IMR-90 (cell line): Measurements from ENCODE around the gene PEX14. TPM values are rescaled to one million over a fixed set of nuclear protein-coding genes. Genes with fewer than 3 reads are reported as not detected.

ENCODE experiments used
- ATAC-seq: fragments of 200-7000 bp; cut with Tn5 transposase; 2 replicates; pipeline ENCODE4 v1.9.1; 2020; ENCODE audit warnings: low read depth, mild to moderate bottlenecking, moderate library complexity
- BruUV-seq: library from RNA; stranded (reverse); fragments of 400-500 nt; replicated peaks from 2 replicates; lab custom pipeline; 2021; lab: Mats Ljungman, UMichigan
- CTCF ChIA-PET: fragments of 300-600 bp; formaldehyde crosslinking; extraction: SDS; loops from one replicate; lab custom pipeline; 2021; ENCODE audit warnings: antibody characterized with exemption; lab: Yijun Ruan, JAX
- POLR2A ChIA-PET: fragments of 300-600 bp; sonication (Branson Sonifier 250); formaldehyde crosslinking; loops from one replicate; lab custom pipeline; 2022; ENCODE audit warnings: antibody characterized with exemption; ENCODE audit not compliant: unreplicated experiment; lab: Charles Lee
- DNase-seq: peaks from one replicate; pipeline ENCODE4 v3.0.0; 2013
- H2AFZ ChIP-seq: replicated peaks from 2 replicates; pipeline ENCODE3; 2013; ENCODE audit warnings: low read length, mild to moderate bottlenecking; ENCODE audit not compliant: poor library complexity
- H2AK5ac ChIP-seq: 2 replicates; pipeline ENCODE4 v1.6.1; 2013; ENCODE audit warnings: low read depth, low read length, inconsistent platforms
- H2AK9ac ChIP-seq: replicated peaks from 2 replicates; pipeline ENCODE3; 2013; ENCODE audit warnings: mild to moderate bottlenecking, low read depth, low read length, moderate library complexity; ENCODE audit not compliant: poor library complexity
- H2BK120ac ChIP-seq: 2 replicates; pipeline ENCODE4 v1.6.1; 2013; ENCODE audit warnings: low read depth, low read length, inconsistent platforms
- H2BK15ac ChIP-seq: 3 replicates; pipeline ENCODE4 v1.6.1; 2013; ENCODE audit warnings: low read depth, low read length, inconsistent platforms
- H2BK20ac ChIP-seq: 2 replicates; pipeline ENCODE4 v1.6.1; 2013; ENCODE audit warnings: low read depth, mild to moderate bottlenecking, inconsistent platforms, low read length, moderate library complexity
- H2BK5ac ChIP-seq: 2 replicates; pipeline ENCODE4 v1.6.1; 2013; ENCODE audit warnings: mild to moderate bottlenecking, low read depth, low read length, inconsistent platforms; ENCODE audit not compliant: poor library complexity, severe bottlenecking
- H3K14ac ChIP-seq: replicated peaks from 2 replicates; pipeline ENCODE4 v1.6.1; 2013; ENCODE audit warnings: low read depth, low read length, inconsistent platforms
- H3K18ac ChIP-seq: 2 replicates; pipeline ENCODE4 v1.6.1; 2013; ENCODE audit warnings: low read depth, low read length, control low read depth
- H3K23ac ChIP-seq: 2 replicates; pipeline ENCODE4 v1.6.1; 2013; ENCODE audit warnings: low read depth, low read length, inconsistent platforms
- H3K27ac ChIP-seq: 2 replicates; pipeline ENCODE4 v1.5.1; 2013; ENCODE audit warnings: mild to moderate bottlenecking, control low read depth, low read length; ENCODE audit not compliant: insufficient read depth
- H3K27me3 ChIP-seq: 2 replicates; pipeline ENCODE4 v1.6.1; 2013; ENCODE audit warnings: low read length; ENCODE audit not compliant: control insufficient read depth, insufficient read depth
- H3K36me3 ChIP-seq: 2 replicates; pipeline ENCODE4 v1.6.1; 2013; ENCODE audit warnings: low read length, mixed read lengths; ENCODE audit not compliant: control insufficient read depth, insufficient read depth
- H3K4ac ChIP-seq: 2 replicates; pipeline ENCODE4 v1.6.1; 2013; ENCODE audit warnings: low read depth, low read length, inconsistent platforms
- H3K4me1 ChIP-seq: 2 replicates; pipeline ENCODE4 v1.6.1; 2013; ENCODE audit warnings: low read length, mixed read lengths; ENCODE audit not compliant: control insufficient read depth, insufficient read depth
- H3K4me2 ChIP-seq: 2 replicates; pipeline ENCODE4 v1.6.1; 2013; ENCODE audit warnings: low read depth, mild to moderate bottlenecking, control low read depth, low read length, moderate library complexity
- H3K4me3 ChIP-seq: 2 replicates; pipeline ENCODE4 v1.5.1; 2013; ENCODE audit warnings: low read depth, mild to moderate bottlenecking, control low read depth, low read length, moderate library complexity; ENCODE audit not compliant: insufficient read depth
- H3K56ac ChIP-seq: 2 replicates; pipeline ENCODE4 v1.6.1; 2013; ENCODE audit warnings: low read length, inconsistent platforms; ENCODE audit not compliant: insufficient read depth; ENCODE audit errors: extremely low read depth
- H3K79me1 ChIP-seq, 2 experiments: 2 replicates each; pipeline ENCODE4 v1.6.1; 2013; ENCODE audit warnings: low read length in 2 of 2, inconsistent platforms in 1 of 2, low read depth in 1 of 2
- H3K9ac ChIP-seq: 2 replicates; pipeline ENCODE4 v1.6.1; 2013; ENCODE audit warnings: low read depth, low read length, control low read depth
- H3K9me1 ChIP-seq: 2 replicates; pipeline ENCODE4 v1.6.1; 2013; ENCODE audit warnings: low read length, inconsistent platforms; ENCODE audit not compliant: insufficient read depth
- H3K9me3 ChIP-seq: 2 replicates; pipeline ENCODE4 v1.6.1; 2013; ENCODE audit warnings: low read length; ENCODE audit not compliant: control insufficient read depth, insufficient read depth
- H4K20me1 ChIP-seq: 2 replicates; pipeline ENCODE4 v1.6.1; 2013; ENCODE audit warnings: low read length, inconsistent platforms; ENCODE audit not compliant: insufficient read depth
- H4K5ac ChIP-seq: 2 replicates; pipeline ENCODE4 v1.6.1; 2013; ENCODE audit warnings: mild to moderate bottlenecking, low read depth, low read length, control low read depth
- H4K8ac ChIP-seq, 2 experiments: 2 replicates each; pipeline ENCODE4 v1.6.1; 2013; ENCODE audit warnings: low read depth in 2 of 2, low read length in 2 of 2, control low read depth in 1 of 2, inconsistent platforms in 1 of 2
- H4K91ac ChIP-seq: 2 replicates; pipeline ENCODE4 v1.6.1; 2013; ENCODE audit warnings: low read depth, low read length, inconsistent platforms; ENCODE audit not compliant: insufficient read depth
- BHLHE40 ChIP-seq: fragments of 150-350 bp; IDR thresholded peaks from 2 replicates; pipeline ENCODE4 v1.6.1; 2016; ENCODE audit warnings: mild to moderate bottlenecking, low read depth, low read length
- CEBPB ChIP-seq: IDR thresholded peaks from 2 replicates; pipeline ENCODE4 v1.6.1; 2012; ENCODE audit warnings: low read depth, low read length, improper control_type of control experiment
- CHD1 ChIP-seq: IDR thresholded peaks from 2 replicates; pipeline ENCODE4 v1.6.1; 2012; ENCODE audit warnings: low read depth, low read length, improper control_type of control experiment
- CTCF ChIP-seq: conservative IDR thresholded peaks from 2 replicates; pipeline ENCODE4 v1.5.1; 2012; ENCODE audit warnings: mild to moderate bottlenecking, low read depth, low read length, improper control_type of control experiment
- ELK1 ChIP-seq: fragments of 150-350 bp; IDR thresholded peaks from 2 replicates; pipeline ENCODE4 v1.6.1; 2016; ENCODE audit warnings: low read depth, mild to moderate bottlenecking, low read length, moderate library complexity, borderline replicate concordance
- FOS ChIP-seq: fragments of 150-350 bp; IDR thresholded peaks from 2 replicates; pipeline ENCODE4 v1.6.1; 2016; ENCODE audit warnings: low read depth, low read length
- MAFK ChIP-seq: IDR thresholded peaks from 2 replicates; pipeline ENCODE4 v1.6.1; 2012; ENCODE audit warnings: low read depth, low read length, improper control_type of control experiment
- MAZ ChIP-seq: IDR thresholded peaks from 2 replicates; pipeline ENCODE4 v1.6.1; 2012; ENCODE audit warnings: low read depth, mild to moderate bottlenecking, low read length, improper control_type of control experiment, moderate library complexity, borderline replicate concordance
- MXI1 ChIP-seq: IDR thresholded peaks from 2 replicates; pipeline ENCODE4 v1.6.1; 2012; ENCODE audit warnings: low read depth, mild to moderate bottlenecking, low read length, moderate library complexity, borderline replicate concordance
- NFE2L2 ChIP-seq: fragments of 150-350 bp; IDR thresholded peaks from 2 replicates; pipeline ENCODE4 v1.6.1; 2016; ENCODE audit warnings: low read depth, mild to moderate bottlenecking, low read length
- POLR2A ChIP-seq: IDR thresholded peaks from 2 replicates; pipeline ENCODE4 v1.6.1; 2012; ENCODE audit warnings: mild to moderate bottlenecking, low read depth, low read length
- RAD21 ChIP-seq: IDR thresholded peaks from 2 replicates; pipeline ENCODE4 v1.6.1; 2012; ENCODE audit warnings: low read length, improper control_type of control experiment
- RCOR1 ChIP-seq: IDR thresholded peaks from 2 replicates; pipeline ENCODE4 v1.6.1; 2012; ENCODE audit warnings: mild to moderate bottlenecking, low read length, improper control_type of control experiment; ENCODE audit not compliant: insufficient replicate concordance
- RFX5 ChIP-seq: IDR thresholded peaks from 2 replicates; pipeline ENCODE4 v1.8.0; 2012; ENCODE audit warnings: low read depth, mild to moderate bottlenecking, low read length, moderate library complexity
- SMC3 ChIP-seq: fragments of 150-350 bp; IDR thresholded peaks from 2 replicates; pipeline ENCODE4 v1.6.1; 2016; ENCODE audit warnings: low read depth, mild to moderate bottlenecking, antibody characterized with exemption, low read length, moderate library complexity
- USF2 ChIP-seq: fragments of 150-350 bp; IDR thresholded peaks from 2 replicates; pipeline ENCODE4 v1.6.1; 2017; ENCODE audit warnings: mild to moderate bottlenecking, antibody characterized with exemption, low read length, low read depth
- WGBS, 2 experiments: methylation state at CpG; one replicate each; pipeline versions ENCODE4 v1.1.5 to v1.1.7; 2013; ENCODE audit warnings: missing lambda C conversion rate in 2 of 2; ENCODE audit not compliant: insufficient read length in 1 of 2; ENCODE audit errors: extremely low coverage in 2 of 2; 5-methylcytosine and 5-hydroxymethylcytosine counted together
- dilution Hi-C: fragments of 300-500 bp; cut with HindIII; formaldehyde crosslinking; loops from one replicate; pipeline ENCODE4 v1.14.3; 2018; ENCODE audit warnings: low sequenced_read_pairs; ENCODE audit not compliant: unreplicated experiment
- in situ Hi-C: fragments of 300-500 bp; cut with MboI; formaldehyde crosslinking; loops from 3 replicates; pipeline ENCODE4 v1.14.3; 2019; ENCODE audit warnings: low sequenced_read_pairs, inconsistent platforms, mixed read lengths
- intact Hi-C: fragments of 100-400 bp; cut with micrococcal nuclease; formaldehyde crosslinking; loops from 2 replicates; pipeline ENCODE4 v1.10.0; 2022
- polyA plus RNA-seq, 3 experiments: library from polyadenylated mRNA; depleted of rRNA; stranded (reverse); fragments of >200 nt; gene quantifications; 2 replicates each; pipeline ENCODE4 v1.2.3, GENCODE V29; 2012; ENCODE audit warnings: low replicate concordance in 1 of 3
- total RNA-seq: library from RNA; depleted of rRNA; stranded (reverse); fragments of >200 nt; gene quantifications from 2 replicates; pipeline ENCODE4 v1.2.3, GENCODE V29; 2012

Gene PEX14
- total and polyA plus RNA-seq, 2 of the 4 experiments (the other 2 are of a cell fraction) = 9.5 to 22.5 TPM

- Histone ChIP-seq H3K14ac (no peak overlapping the region), H4K91ac (peak overlapping the region; percentile 56), H3K4me1 (peaks cover 9% of the 10 kb centered on the region), H3K9ac (peak overlapping the region; percentile 72; the same call in 1 of the 2 replicates), H3K27me3 (peaks cover 4% of the 10 kb centered on the region; the same call in 1 of the 2 replicates), H2AK9ac (no peak overlapping the region), H3K27ac (peak overlapping the region; percentile 75), H2BK5ac (no peak overlapping the region), H2BK15ac (no peak overlapping the region), H3K4me3 (no peak overlapping the region), H2AFZ (no peak overlapping the region), H3K23ac (peak overlapping the region; percentile 31; the same call in 1 of the 2 replicates), H4K20me1 (no peaks in the 10 kb centered on the region), H4K5ac (peak overlapping the region; percentile 60; the same call in 1 of the 2 replicates), H3K79me1 (no peaks in the 10 kb centered on the region), H3K9me1 (peaks cover 2% of the 10 kb centered on the region; the same call in 1 of the 2 replicates), H2AK5ac (no peak overlapping the region; the same call in 1 of the 2 replicates), H3K18ac (peak overlapping the region; percentile 70; the same call in 1 of the 2 replicates), H3K4ac (peak overlapping the region; percentile 29; the same call in 1 of the 2 replicates), H3K36me3 (peaks cover 4% of the 10 kb centered on the region; the same call in 1 of the 2 replicates), H3K9me3 (no peaks in the 10 kb centered on the region), H3K56ac (no peak overlapping the region), H4K8ac (peak overlapping the region; percentile 10 to 73; a peak in 2 of 4 replicates), H2BK20ac (no peak overlapping the region), H3K4me2 (no peak overlapping the region), H2BK120ac (peak overlapping the region; percentile 39; the same call in 1 of the 2 replicates)
- ChIA-PET POLR2A (no interaction called here), CTCF (no interaction called here)
- ATAC-seq (no peak), DNase-seq (no peak)
- dilution Hi-C loops (no loop called here), in situ Hi-C loops (no loop called here), intact Hi-C loops (no loop called here)
- TF ChIP-seq ELK1 (no peak), CTCF (no peak), RCOR1 (no peak), FOS (no peak), SMC3 (no peak), MAZ (no peak), NFE2L2 (no peak), USF2 (no peak), RAD21 (no peak), POLR2A (no peak), CHD1 (no peak), MAFK (no peak), BHLHE40 (no peak), MXI1 (no peak), RFX5 (no peak), CEBPB (no peak)
- WGBS, 2 experiments = 57% methylated on average over 8 of the region's 14 CpGs; no CpG with 5 or more reads in 1 of the 2 experiments
- no TSS peak for BruUV-seq
Observed at GRCh38 chr1:10632691-10633090, 157.9 kb downstream of the PEX14 start.
